Suprapubic skin (tissue), 4 donors: Measurements from ENCODE around the gene NOP14. TPM values are rescaled to one million over a fixed set of nuclear protein-coding genes. Genes with fewer than 3 reads are reported as not detected.
"Not testable (repeated sequence)": the region's sequence is repeated elsewhere in the genome, so short reads cannot be mapped to it uniquely, and the experiment has no call there.

Source experiments
- DNase-seq, 2 donors: peaks; one replicate each; pipeline ENCODE4 v3.0.0-alpha.2; 2019; ENCODE audit warnings: low spot score in 2 of 2
- H3K27ac ChIP-seq: fragments of 200-600 bp; sonication (generic); one replicate; pipeline ENCODE4 v1.5.1; 2019
- H3K27me3 ChIP-seq: fragments of 200-600 bp; sonication (generic); one replicate; pipeline ENCODE4 v1.5.1; 2019
- H3K36me3 ChIP-seq: fragments of 200-600 bp; sonication (generic); one replicate; pipeline ENCODE4 v1.5.1; 2019
- H3K4me1 ChIP-seq: fragments of 200-600 bp; sonication (generic); one replicate; pipeline ENCODE4 v1.5.1; 2019
- H3K4me3 ChIP-seq: fragments of 200-600 bp; sonication (generic); one replicate; pipeline ENCODE4 v1.5.1; 2019; ENCODE audit warnings: mild to moderate bottlenecking
- H3K9me3 ChIP-seq: fragments of 200-600 bp; sonication (generic); one replicate; pipeline ENCODE4 v1.5.1; 2019
- EP300 ChIP-seq: sonication (generic); formaldehyde crosslinking; IDR thresholded peaks from one replicate; pipeline ENCODE4 v1.6.1; 2017; ENCODE audit warnings: antibody characterized with exemption
- POLR2A ChIP-seq, 2 donors: fragments of 450-650 bp; IDR thresholded peaks; one replicate each; pipeline ENCODE4 v1.6.1; 2017; ENCODE audit warnings: antibody characterized with exemption in 2 of 2, mild to moderate bottlenecking in 2 of 2, moderate library complexity in 2 of 2
- POLR2AphosphoS5 ChIP-seq, 3 donors: sonication (generic); formaldehyde crosslinking; IDR thresholded peaks; one replicate each; pipeline ENCODE4 v1.6.1; 2017; ENCODE audit warnings: antibody characterized with exemption in 3 of 3
- WGBS: methylation state at CpG from one replicate; pipeline ENCODE4 v1.1.5; 2018; 5-methylcytosine and 5-hydroxymethylcytosine counted together
- total RNA-seq, 4 donors: library from RNA; depleted of rRNA; stranded (reverse); fragments of >200 nt; gene quantifications; one replicate each; pipeline ENCODE4 v1.1.0, GENCODE V29; 2016
- TF ChIP-seq, protein P1 (sequence below), 2 donors: fragments of 200-600 bp in 1 of 2; fragments of 450-650 bp in 1 of 2; sonication (generic) in 1 of 2; IDR thresholded peaks; one replicate each; pipeline ENCODE4 v1.5.1; 2016 to 2019; ENCODE audit warnings: antibody characterized with exemption in 2 of 2, mild to moderate bottlenecking in 1 of 2, moderate library complexity in 1 of 2

The NOP14 gene
- total RNA-seq, 4 donors from 2014 or later = 23.4 to 30.8 (median 27.1) TPM

DNA sequence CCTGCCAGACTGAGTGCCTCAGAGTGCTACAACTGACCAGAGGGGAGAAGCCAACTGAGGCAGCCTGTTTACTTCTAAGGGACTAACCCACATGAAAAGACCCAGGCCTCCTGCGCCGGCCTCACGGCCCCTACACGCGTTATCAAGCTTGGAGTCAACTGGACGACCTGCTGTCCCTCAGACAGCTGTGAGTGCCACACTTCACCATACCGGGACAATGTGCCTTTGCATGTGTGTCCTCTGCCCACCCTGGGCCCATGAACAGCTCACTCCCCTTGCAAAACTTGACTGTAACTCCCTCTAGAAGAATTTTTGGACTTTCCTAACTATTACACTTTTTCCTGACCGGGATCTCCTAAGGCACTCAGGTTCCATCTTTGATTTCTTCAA, 1.8 kb downstream of the NOP14 start:
- Histone ChIP-seq H3K27ac (no peak overlapping the region), H3K9me3 (no peaks in the 10 kb centered on the region), H3K4me1 (peaks cover 29% of the 10 kb centered on the region), H3K27me3 (no peaks in the 10 kb centered on the region), H3K4me3 (peak overlapping the region; percentile 66), H3K36me3 (peaks cover 20% of the 10 kb centered on the region)
- no peak for TF ChIP-seq EP300
- TF ChIP-seq, protein P1, sequence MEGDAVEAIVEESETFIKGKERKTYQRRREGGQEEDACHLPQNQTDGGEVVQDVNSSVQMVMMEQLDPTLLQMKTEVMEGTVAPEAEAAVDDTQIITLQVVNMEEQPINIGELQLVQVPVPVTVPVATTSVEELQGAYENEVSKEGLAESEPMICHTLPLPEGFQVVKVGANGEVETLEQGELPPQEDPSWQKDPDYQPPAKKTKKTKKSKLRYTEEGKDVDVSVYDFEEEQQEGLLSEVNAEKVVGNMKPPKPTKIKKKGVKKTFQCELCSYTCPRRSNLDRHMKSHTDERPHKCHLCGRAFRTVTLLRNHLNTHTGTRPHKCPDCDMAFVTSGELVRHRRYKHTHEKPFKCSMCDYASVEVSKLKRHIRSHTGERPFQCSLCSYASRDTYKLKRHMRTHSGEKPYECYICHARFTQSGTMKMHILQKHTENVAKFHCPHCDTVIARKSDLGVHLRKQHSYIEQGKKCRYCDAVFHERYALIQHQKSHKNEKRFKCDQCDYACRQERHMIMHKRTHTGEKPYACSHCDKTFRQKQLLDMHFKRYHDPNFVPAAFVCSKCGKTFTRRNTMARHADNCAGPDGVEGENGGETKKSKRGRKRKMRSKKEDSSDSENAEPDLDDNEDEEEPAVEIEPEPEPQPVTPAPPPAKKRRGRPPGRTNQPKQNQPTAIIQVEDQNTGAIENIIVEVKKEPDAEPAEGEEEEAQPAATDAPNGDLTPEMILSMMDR (IDR thresholded peaks at IDR 0.05) = no peak
- TF ChIP-seq POLR2AphosphoS5 (IDR thresholded peaks at IDR 0.05) = no peak
- TF ChIP-seq POLR2A (IDR thresholded peaks at IDR 0.05) = no peak
- WGBS = 64% methylated on average over 8 of the region's 8 CpGs
- DNase-seq = no peak

DNA sequence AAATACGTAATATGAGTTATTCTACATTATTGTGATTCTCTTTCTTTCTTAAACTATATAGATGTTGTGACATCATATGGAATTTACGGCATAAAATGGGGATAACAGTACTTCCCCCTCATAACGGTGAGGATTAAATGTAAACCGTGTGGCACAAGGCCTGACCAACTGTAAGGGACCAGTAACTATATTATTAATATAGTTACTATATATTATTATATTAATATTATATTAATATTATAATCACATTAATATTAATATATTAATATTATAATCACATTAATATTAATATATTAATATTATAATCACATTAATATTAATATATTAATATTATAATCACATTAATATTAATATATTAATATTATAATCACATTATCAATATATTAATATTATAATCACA, 2.8 kb downstream of the NOP14 start:
- DNase-seq, H3K27me3 ChIP-seq, H3K27ac ChIP-seq, H3K4me3 ChIP-seq, H3K9me3 ChIP-seq: not testable (repeated sequence)
- H3K4me1 ChIP-seq = peaks cover 29% of the 10 kb centered on the region
- 93% methylated on average over 4 of the region's 4 CpGs for WGBS
- H3K36me3 ChIP-seq = peaks cover 29% of the 10 kb centered on the region

DNA sequence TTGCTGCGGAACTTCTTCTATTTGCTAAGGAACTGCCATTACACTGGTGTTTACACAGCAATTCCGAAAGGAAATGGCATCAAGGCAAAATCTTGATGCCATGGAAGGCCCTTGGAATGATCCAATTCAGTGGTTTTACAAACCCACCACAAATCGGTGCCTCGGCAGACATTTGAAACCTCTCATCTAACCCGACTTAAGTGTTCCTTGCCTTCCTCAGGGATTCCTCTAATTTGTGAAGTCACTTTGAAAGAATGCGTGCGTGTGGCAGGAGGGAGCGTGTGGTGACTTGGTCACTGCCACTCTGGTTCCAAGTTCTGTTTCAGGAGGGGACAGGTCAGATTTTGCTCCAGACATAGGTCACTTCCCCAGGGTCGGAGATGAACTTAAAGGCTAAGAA, 4.8 kb downstream of the NOP14 start:
- H3K9me3 ChIP-seq = no peaks in the 10 kb centered on the region
- TF ChIP-seq POLR2A (IDR thresholded peaks at IDR 0.05) (no peak), POLR2AphosphoS5 (IDR thresholded peaks at IDR 0.05) (no peak), EP300 (no peak)
- TF ChIP-seq, protein P1 (IDR thresholded peaks at IDR 0.05) = no peak
- H3K4me3 ChIP-seq = no peak overlapping the region
- 74% methylated on average over 9 of the region's 9 CpGs for WGBS
- H3K4me1 ChIP-seq = peaks cover 21% of the 10 kb centered on the region
- H3K27me3 ChIP-seq = no peaks in the 10 kb centered on the region
- peaks cover 49% of the 10 kb centered on the region for H3K36me3 ChIP-seq
- no peak overlapping the region for H3K27ac ChIP-seq
- DNase-seq = no peak

DNA sequence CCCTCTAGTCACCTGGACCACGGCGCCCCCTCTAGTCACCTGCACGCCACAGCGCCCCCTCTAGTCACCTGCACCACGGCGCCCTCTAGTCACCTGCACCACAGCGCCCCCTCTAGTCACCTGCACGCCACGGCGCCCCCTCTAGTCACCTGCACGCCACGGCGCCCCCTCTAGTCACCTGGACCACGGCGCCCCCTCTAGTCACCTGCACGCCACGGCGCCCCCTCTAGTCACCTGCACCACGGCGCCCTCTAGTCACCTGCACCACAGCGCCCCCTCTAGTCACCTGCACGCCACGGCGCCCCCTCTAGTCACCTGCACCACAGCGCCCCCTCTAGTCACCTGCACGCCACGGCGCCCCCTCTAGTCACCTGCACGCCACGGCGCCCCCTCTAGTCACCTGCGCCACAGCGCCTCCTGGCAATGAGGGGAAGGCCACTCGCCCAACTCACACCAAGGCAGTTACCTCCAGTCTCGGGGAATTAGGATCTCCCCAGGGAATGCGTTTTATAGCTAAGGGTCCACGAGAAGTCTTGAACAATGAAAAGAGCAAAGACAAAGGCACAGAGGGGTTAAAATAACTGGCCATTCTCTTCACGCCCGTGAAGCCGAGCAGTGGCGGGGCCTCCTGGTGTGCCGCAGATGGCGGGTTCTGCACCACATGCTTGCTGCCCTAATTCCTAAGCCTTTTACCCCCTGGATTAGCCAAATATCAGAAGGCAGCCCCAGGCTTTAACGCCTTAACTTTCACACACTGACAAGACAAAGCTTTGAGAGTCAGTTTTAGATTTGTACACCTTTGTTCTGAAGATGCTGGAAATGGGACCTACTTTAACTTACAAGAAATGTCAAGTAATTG, 7.8 kb downstream of the NOP14 start:
- not testable (repeated sequence) for H3K4me1 ChIP-seq, H3K27ac ChIP-seq, H3K4me3 ChIP-seq, H3K27me3 ChIP-seq, H3K9me3 ChIP-seq, DNase-seq
- WGBS = 96% methylated on average over 28 of the region's 44 CpGs
- H3K36me3 ChIP-seq = peaks cover 80% of the 10 kb centered on the region

DNA sequence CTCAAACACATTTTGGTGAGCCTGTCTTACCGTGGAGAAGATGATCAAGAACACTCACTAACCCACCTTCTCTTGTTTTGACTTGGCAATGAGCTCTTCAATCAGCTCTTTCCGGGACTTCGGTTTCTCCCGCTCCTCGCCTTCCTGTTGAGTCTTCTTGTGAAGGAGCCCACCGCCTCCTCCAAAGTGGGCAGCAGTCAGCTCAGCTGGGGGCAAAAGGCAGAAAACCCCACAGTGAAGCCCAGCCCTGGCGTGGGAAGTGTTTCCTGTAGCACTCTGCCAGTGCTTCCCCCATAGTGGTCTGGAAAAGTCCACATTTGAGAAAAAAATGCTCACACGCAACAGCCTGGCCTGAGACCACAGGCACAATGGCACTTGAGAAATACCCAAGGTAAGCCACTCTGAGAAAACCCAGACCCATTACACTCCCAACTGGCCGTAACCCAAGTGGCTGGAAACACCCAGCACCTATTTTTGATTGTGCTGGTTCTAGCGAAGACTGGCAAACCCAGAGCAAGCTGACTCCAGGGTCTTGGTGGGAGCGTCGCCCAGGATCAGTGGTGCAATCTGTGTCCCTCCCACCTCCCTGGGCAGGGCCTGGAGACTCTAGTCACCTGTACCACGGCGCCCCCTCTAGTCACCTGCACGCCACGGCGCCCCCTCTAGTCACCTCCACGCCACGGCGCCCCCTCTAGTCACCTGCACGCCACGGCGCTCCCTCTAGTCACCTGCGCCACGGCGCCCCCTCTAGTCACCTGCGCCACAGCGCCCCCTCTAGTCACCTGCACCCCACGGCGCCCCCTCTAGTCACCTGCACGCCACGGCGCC, 8.6 kb downstream of the NOP14 start:
- no peak for DNase-seq
- H3K9me3 ChIP-seq = no peaks in the 10 kb centered on the region
- no peak overlapping the region for H3K27ac ChIP-seq
- TF ChIP-seq, protein P1 (IDR thresholded peaks at IDR 0.05) = no peak
- TF ChIP-seq POLR2A (IDR thresholded peaks at IDR 0.05) (no peak), EP300 (no peak)
- H3K36me3 ChIP-seq = peaks cover 88% of the 10 kb centered on the region
- 88% methylated on average over 30 of the region's 33 CpGs for WGBS
- H3K4me3 ChIP-seq = no peak overlapping the region
- no peaks in the 10 kb centered on the region for H3K27me3 ChIP-seq
- H3K4me1 ChIP-seq = peaks cover 5% of the 10 kb centered on the region

DNA sequence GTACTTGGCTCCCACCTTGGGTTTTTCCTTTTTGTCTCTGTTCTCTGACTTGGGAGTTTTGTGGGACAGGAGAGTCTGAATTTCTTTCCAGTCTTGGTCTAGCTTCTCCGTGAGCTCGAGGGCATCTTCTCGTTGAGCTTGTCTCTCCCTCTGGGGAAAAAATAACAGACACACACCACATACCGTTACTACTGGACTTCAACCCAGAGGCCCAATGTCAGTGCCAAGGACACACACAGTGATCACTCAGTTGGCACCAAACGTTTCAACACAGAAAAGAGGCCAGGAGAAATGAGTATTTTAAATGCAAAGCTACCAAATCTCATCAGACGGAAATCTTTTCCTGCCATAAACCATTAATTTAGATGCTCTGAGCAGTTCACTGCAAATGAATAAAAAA, 9.7 kb downstream of the NOP14 start:
- peaks cover 4% of the 10 kb centered on the region for H3K4me1 ChIP-seq
- no peak for TF ChIP-seq EP300
- TF ChIP-seq POLR2A (IDR thresholded peaks at IDR 0.05) = no peak
- TF ChIP-seq, protein P1 (IDR thresholded peaks at IDR 0.05) = no peak
- no peak for TF ChIP-seq POLR2AphosphoS5 (IDR thresholded peaks at IDR 0.05)
- H3K27me3 ChIP-seq = no peaks in the 10 kb centered on the region
- H3K9me3 ChIP-seq = no peaks in the 10 kb centered on the region
- no peak overlapping the region for H3K27ac ChIP-seq
- WGBS = 77% methylated on average over 6 of the region's 6 CpGs
- no peak for DNase-seq
- no peak overlapping the region for H3K4me3 ChIP-seq
- peaks cover 96% of the 10 kb centered on the region for H3K36me3 ChIP-seq
